K562 (cell line): ENCODE measurements around the gene RETREG1. TPM values are rescaled to one million over a fixed set of nuclear protein-coding genes. Genes with fewer than 3 reads are reported as not detected.

Experiments used
- ATAC-seq: fragments of 200-7000 bp; cut with Tn5 transposase; 3 replicates; pipeline ENCODE4 v1.9.1; 2020; ENCODE audit warnings: moderate library complexity
- BruUV-seq: library from RNA; stranded (reverse); fragments of 400-500 nt; replicated peaks from 2 replicates; lab custom pipeline; 2021; lab: Mats Ljungman, UMichigan
- CTCF ChIA-PET: fragments of 300-600 bp; formaldehyde crosslinking; extraction: SDS; loops from one replicate; lab custom pipeline; 2021; ENCODE audit warnings: low intra/inter-chr PET ratio; lab: Yijun Ruan, JAX
- POLR2A ChIA-PET: fragments of 300-600, 350-650 bp; sonication (Branson Sonifier 250); formaldehyde crosslinking; extraction: SDS; loops from one replicate; lab custom pipeline; 2021; ENCODE audit warnings: antibody characterized with exemption, inconsistent platforms; lab: Yijun Ruan, JAX
- DNase-seq, 4 experiments: peaks; one replicate each; pipeline versions ENCODE4 v3.0.0 to v3.0.0-alpha.2; 2011 to 2018; ENCODE audit warnings: low spot score in 3 of 4, mixed read lengths in 3 of 4; ENCODE audit errors: extremely low read depth in 1 of 4
- FAIRE-seq: peaks from 2 replicates; lab custom pipeline; 2011; peaks lifted over from hg19 to GRCh38; lab: Jason Lieb, UNC
- H2AFZ ChIP-seq: 2 replicates; pipeline ENCODE4 v1.6.0; 2011; ENCODE audit warnings: low read depth, low read length, control low read depth, inconsistent platforms
- H3K27ac ChIP-seq: fragments of 200-600 bp; 3 replicates; pipeline ENCODE4 v1.8.0; 2011; ENCODE audit warnings: low read depth, mild to moderate bottlenecking, control low read depth, inconsistent platforms, low read length, moderate library complexity, mixed read lengths; ENCODE audit errors: extremely low read depth
- H3K27me3 ChIP-seq, 2 experiments: fragments of 300-600 bp in 1 of 2; 2 replicates in 1 of 2; 3 replicates in 1 of 2; pipeline versions ENCODE4 v1.6.0 to v1.8.0; 2011; ENCODE audit warnings: inconsistent platforms in 2 of 2, low read length in 2 of 2, mild to moderate bottlenecking in 1 of 2, mixed read lengths in 1 of 2, moderate library complexity in 1 of 2; ENCODE audit not compliant: control insufficient read depth in 2 of 2, insufficient read depth in 2 of 2
- H3K36me3 ChIP-seq: fragments of 300-600 bp; 3 replicates; pipeline ENCODE4 v1.8.0; 2011; ENCODE audit warnings: mild to moderate bottlenecking, low read length, inconsistent platforms; ENCODE audit not compliant: control insufficient read depth, insufficient read depth
- H3K4me1 ChIP-seq, 2 experiments: fragments of 200-600 bp in 1 of 2; replicated peaks in 1 of 2; 2 replicates in 1 of 2; 3 replicates in 1 of 2; pipeline versions ENCODE4 v1.5.1 to v1.8.0; 2011; ENCODE audit warnings: inconsistent platforms in 2 of 2, low read length in 2 of 2, mild to moderate bottlenecking in 1 of 2, mixed read lengths in 1 of 2, moderate library complexity in 1 of 2; ENCODE audit not compliant: control insufficient read depth in 2 of 2, insufficient read depth in 2 of 2
- H3K4me2 ChIP-seq: 2 replicates; pipeline ENCODE4 v1.6.1; 2011; ENCODE audit warnings: low read length, control low read depth, inconsistent platforms, mixed read lengths; ENCODE audit not compliant: insufficient read depth
- H3K4me3 ChIP-seq: fragments of 200-600 bp; sonication (generic), shearing (Covaris generic); 2 replicates; pipeline ENCODE4 v1.5.1; 2016; ENCODE audit warnings: control low read depth, inconsistent platforms
- H3K79me2 ChIP-seq: fragments of 200-600 bp; 3 replicates; pipeline ENCODE4 v1.8.0; 2011; ENCODE audit warnings: low read length, inconsistent platforms; ENCODE audit not compliant: control insufficient read depth, insufficient read depth
- H3K9ac ChIP-seq, 2 experiments: 2 replicates each; pipeline versions ENCODE4 v1.6.0 to v1.6.1; 2011; ENCODE audit warnings: low read depth in 2 of 2, low read length in 2 of 2, control low read depth in 1 of 2, inconsistent platforms in 1 of 2, mild to moderate bottlenecking in 1 of 2, mixed read lengths in 1 of 2; ENCODE audit not compliant: insufficient read depth in 1 of 2
- H3K9me1 ChIP-seq: one replicate; pipeline ENCODE4 v1.6.0; 2011; ENCODE audit warnings: inconsistent platforms, mild to moderate bottlenecking, low read length, moderate library complexity; ENCODE audit not compliant: control insufficient read depth, insufficient read depth
- H3K9me3 ChIP-seq: replicated peaks from 2 replicates; pipeline ENCODE4 v1.5.1; 2011; ENCODE audit warnings: low read depth, low read length, inconsistent platforms; ENCODE audit not compliant: control insufficient read depth, insufficient read depth
- H4K20me1 ChIP-seq: replicated peaks from 2 replicates; pipeline ENCODE4 v1.6.1; 2011; ENCODE audit warnings: low read length, inconsistent platforms, mixed read lengths; ENCODE audit not compliant: control insufficient read depth, insufficient read depth
- CREBBP ChIP-seq: IDR thresholded peaks from one replicate; pipeline ENCODE4 v1.6.1; 2012; ENCODE audit warnings: low read depth, mild to moderate bottlenecking, control low read depth, inconsistent platforms, low read length
- HMG20B ChIP-seq: fragments of 250-450 bp; sonication (Bioruptor Pico); IDR thresholded peaks from 2 replicates; pipeline ENCODE4 v1.5.0; 2021; ENCODE audit warnings: mild to moderate bottlenecking
- MAFK ChIP-seq: IDR thresholded peaks from 2 replicates; pipeline ENCODE4 v1.6.1; 2011; ENCODE audit warnings: low read length, improper control_type of control experiment
- MNT ChIP-seq, 2 experiments: fragments of 450-650 bp; conservative IDR thresholded peaks; 2 replicates each; pipeline ENCODE4 v1.6.1; 2017; ENCODE audit warnings: mild to moderate bottlenecking in 2 of 2, moderate library complexity in 2 of 2
- TEAD4 ChIP-seq, 2 experiments: sonication (generic) in 1 of 2; formaldehyde crosslinking in 1 of 2; IDR thresholded peaks; 2 replicates each; pipeline versions ENCODE4 v1.6.1 to v1.8.0; 2012 to 2022; ENCODE audit warnings: borderline replicate concordance in 1 of 2, inconsistent platforms in 1 of 2, low read length in 1 of 2, mild to moderate bottlenecking in 1 of 2, missing genetic modification reagents in 1 of 2
- THAP12 ChIP-seq: fragments of 250-450 bp; sonication (Bioruptor Pico); IDR thresholded peaks from 2 replicates; pipeline ENCODE4 v1.9.0; 2021; ENCODE audit warnings: mild to moderate bottlenecking, inconsistent platforms
- ZNF165 ChIP-seq: fragments of 250-450 bp; sonication (Bioruptor Pico); IDR thresholded peaks from 2 replicates; pipeline ENCODE4 v1.4.0; 2020; ENCODE audit warnings: borderline replicate concordance
- ZNF232 ChIP-seq: sonication (generic); formaldehyde crosslinking; IDR thresholded peaks from 2 replicates; pipeline ENCODE4 v1.8.0; 2022; ENCODE audit warnings: mild to moderate bottlenecking, missing genetic modification reagents
- WGBS: fragments of 100-300 bp; shearing (Covaris generic); methylation state at CpG from one replicate; pipeline ENCODE4 v1.1.6; 2016; ENCODE audit warnings: low coverage, mixed read lengths; ENCODE audit not compliant: insufficient coverage; ENCODE audit errors: missing lambda C conversion rate; 5-methylcytosine and 5-hydroxymethylcytosine counted together
- in situ Hi-C: fragments of 300-500 bp; cut with MboI; formaldehyde crosslinking; loops from 4 replicates; pipeline ENCODE4 v1.15.0; 2018; ENCODE audit warnings: inconsistent platforms, mixed read lengths
- intact Hi-C: fragments of 100-400 bp; cut with micrococcal nuclease; formaldehyde crosslinking; loops from 2 replicates; pipeline ENCODE4 v1.14.2; 2022
- polyA plus RNA-seq, 8 experiments: library from polyadenylated mRNA; depleted of rRNA in 4 of 8; stranded (reverse) in 5 of 8; unstranded in 3 of 8; fragments of >200 nt; fragmentation: Nextera tagmentation in 2 of 8; fragmentation: Illumina TruSeq in 1 of 8; extraction: Ambion mirVana in 2 of 8; extraction: Trizol in 1 of 8; gene quantifications; 2 replicates each; pipeline versions ENCODE4 v1.2.1 to v1.2.3, GENCODE V29; 2011 to 2014; ENCODE audit warnings: inconsistent platforms in 1 of 8, missing spikeins in 1 of 8
- total RNA-seq, 7 experiments: library from RNA; depleted of rRNA in 6 of 7; stranded (reverse); fragments of >200 nt in 6 of 7; fragmentation: Illumina TruSeq in 2 of 7; extraction: Trizol in 2 of 7; gene quantifications; 2 replicates each; pipeline versions ENCODE4 v1.2.1 to v1.2.3, GENCODE V29; 2011 to 2021; ENCODE audit warnings: low replicate concordance in 1 of 7
- TF ChIP-seq, protein P1 (sequence below): fragments of 450-650 bp; formaldehyde crosslinking; IDR thresholded peaks from 2 replicates; pipeline ENCODE4 v1.4.0; 2020; ENCODE audit warnings: mild to moderate bottlenecking
- TF ChIP-seq, protein P2 (sequence below): IDR thresholded peaks from 3 replicates; pipeline ENCODE4 v1.6.1; 2011; ENCODE audit warnings: borderline replicate concordance, mild to moderate bottlenecking; ENCODE audit not compliant: insufficient read length, insufficient read depth

RETREG1 gene
- total and polyA plus RNA-seq, 9 of the 15 experiments (the other 6 are each of a cell fraction or from before 2014, with no cell fraction given), result 0.01 to 0.20 (median 0.08) TPM; not detected in 5

- TF ChIP-seq TEAD4 (IDR thresholded peaks at IDR 0.05; ENCODE audit: low read length), result no peak
- no peak for TF ChIP-seq TEAD4 (CRISPR knock-in tag; IDR thresholded peaks at IDR 0.05; ENCODE audit: borderline replicate concordance)
- TF ChIP-seq MNT (conservative IDR thresholded peaks at IDR 0.05), result no peak
- no peak for TF ChIP-seq HMG20B (CRISPR knock-in tag)
- no peak for TF ChIP-seq CREBBP
- TF ChIP-seq ZNF232 (CRISPR knock-in tag), result no peak
- no peak for TF ChIP-seq ZNF165
- TF ChIP-seq, protein P1, sequence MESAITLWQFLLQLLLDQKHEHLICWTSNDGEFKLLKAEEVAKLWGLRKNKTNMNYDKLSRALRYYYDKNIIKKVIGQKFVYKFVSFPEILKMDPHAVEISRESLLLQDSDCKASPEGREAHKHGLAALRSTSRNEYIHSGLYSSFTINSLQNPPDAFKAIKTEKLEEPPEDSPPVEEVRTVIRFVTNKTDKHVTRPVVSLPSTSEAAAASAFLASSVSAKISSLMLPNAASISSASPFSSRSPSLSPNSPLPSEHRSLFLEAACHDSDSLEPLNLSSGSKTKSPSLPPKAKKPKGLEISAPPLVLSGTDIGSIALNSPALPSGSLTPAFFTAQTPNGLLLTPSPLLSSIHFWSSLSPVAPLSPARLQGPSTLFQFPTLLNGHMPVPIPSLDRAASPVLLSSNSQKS (CRISPR knock-in tag), result no peak
Measured at GRCh38 chr5:16619136-16619535, 2.3 kb upstream of the RETREG1 start (continued).

GRCh38 chr5:16618138-16618897 lies 1.5 kb upstream of the RETREG1 start:
- 0% methylated on average over 10 of the region's 10 CpGs for WGBS
- intact Hi-C loops (no loop called here), in situ Hi-C loops (no loop called here)
- ATAC-seq (no peak), DNase-seq (no peak), FAIRE-seq (no peak)
- CTCF ChIA-PET, result no interaction called here
- no TSS peak for BruUV-seq
- Histone ChIP-seq H3K79me2 (no peaks in the 10 kb centered on the region), H3K4me2 (no peak overlapping the region), H3K9me3 (no peaks in the 10 kb centered on the region), H3K27ac (no peak overlapping the region), H3K4me1 (peaks cover 0 to 11% of the 10 kb centered on the region in 2 experiments; a peak in 1 of 5 replicates), H3K36me3 (no peaks in the 10 kb centered on the region), H3K27me3 (peaks cover 28 to 29% of the 10 kb centered on the region in 2 experiments; a peak in 4 of 5 replicates), H2AFZ (no peak overlapping the region), H3K9ac (no peak overlapping the region), H3K4me3 (no peak overlapping the region), H3K9me1 (no peaks in the 10 kb centered on the region), H4K20me1 (no peaks in the 10 kb centered on the region)
- POLR2A ChIA-PET, result no interaction called here
- TF ChIP-seq, protein P2, sequence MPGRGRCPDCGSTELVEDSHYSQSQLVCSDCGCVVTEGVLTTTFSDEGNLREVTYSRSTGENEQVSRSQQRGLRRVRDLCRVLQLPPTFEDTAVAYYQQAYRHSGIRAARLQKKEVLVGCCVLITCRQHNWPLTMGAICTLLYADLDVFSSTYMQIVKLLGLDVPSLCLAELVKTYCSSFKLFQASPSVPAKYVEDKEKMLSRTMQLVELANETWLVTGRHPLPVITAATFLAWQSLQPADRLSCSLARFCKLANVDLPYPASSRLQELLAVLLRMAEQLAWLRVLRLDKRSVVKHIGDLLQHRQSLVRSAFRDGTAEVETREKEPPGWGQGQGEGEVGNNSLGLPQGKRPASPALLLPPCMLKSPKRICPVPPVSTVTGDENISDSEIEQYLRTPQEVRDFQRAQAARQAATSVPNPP, result no peak
- TF ChIP-seq MAFK, result no peak
- no peak for TF ChIP-seq THAP12 (CRISPR knock-in tag)
